ENCODE measurements around the gene COG7. TPM values are rescaled to one million over a fixed set of nuclear protein-coding genes. Genes with fewer than 3 reads are reported as not detected.
A peak's percentile ranks its signal among the peaks of the same experiment; 100 is the strongest.
"Not testable (repeated sequence)": the region's sequence is repeated elsewhere in the genome, so short reads cannot be mapped to it uniquely, and the experiment has no call there.

COG7 gene
- total and polyA plus RNA-seq, 9 donors = 10.6 to 20.8 (median 12.3) TPM

- H3K27ac ChIP-seq (ENCODE audit: low read length) = no peak overlapping the region
- WGBS (ENCODE audit: insufficient coverage) = no CpG with 5 or more reads among the region's 4 CpGs
These were observed 4.6 kb downstream of the COG7 start for GRCh38 chr16:23448392-23448791.

DNA sequence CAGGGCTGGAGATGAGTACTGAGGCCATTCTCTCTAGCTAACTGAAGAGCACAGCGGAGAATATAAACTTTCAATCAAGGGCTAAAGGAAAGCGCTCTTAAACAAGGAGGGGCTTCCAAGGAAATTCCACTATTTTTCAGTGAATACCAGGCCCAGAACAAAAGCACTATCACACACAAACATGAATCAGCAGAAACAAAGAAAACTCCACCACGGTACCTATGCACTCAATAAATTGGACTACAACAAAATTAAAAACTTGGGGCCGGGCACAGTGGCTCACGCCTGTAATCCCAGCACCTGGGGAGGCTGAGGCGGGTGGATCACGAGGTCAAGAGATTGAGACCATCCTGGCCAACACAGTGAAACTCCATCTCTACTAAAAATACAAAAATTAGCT lies 15.4 kb downstream of the COG7 start:
- peaks cover 51% of the 10 kb centered on the region for H3K36me3 ChIP-seq (ENCODE audit: control insufficient read depth, insufficient read depth, low read length)
- H3K4me3 ChIP-seq (ENCODE audit: low read length); H3K27me3 ChIP-seq (ENCODE audit: control insufficient read depth, insufficient read depth, low read length); H3K4me1 ChIP-seq (ENCODE audit: control insufficient read depth, insufficient read depth, low read length); H3K9me3 ChIP-seq (replicated peaks; ENCODE audit: control insufficient read depth, low read depth, low read length); DNase-seq; H3K27ac ChIP-seq (ENCODE audit: low read length): not testable (repeated sequence)
- 100% methylated on average over 1 of the region's 7 CpGs for WGBS (ENCODE audit: insufficient coverage)

More at GRCh38 chr16:23448392-23448791, 4.6 kb downstream of the COG7 start:
- peaks cover 19% of the 10 kb centered on the region for H3K36me3 ChIP-seq (ENCODE audit: control insufficient read depth, insufficient read depth, low read length)
- peaks cover 9% of the 10 kb centered on the region for H3K4me1 ChIP-seq (ENCODE audit: control insufficient read depth, insufficient read depth, low read length)
- H3K9me3 ChIP-seq (replicated peaks; ENCODE audit: control insufficient read depth, low read depth, low read length) = no peaks in the 10 kb centered on the region
- H3K27me3 ChIP-seq (ENCODE audit: control insufficient read depth, insufficient read depth, low read length) = no peaks in the 10 kb centered on the region
- no peak for DNase-seq
- H3K4me3 ChIP-seq (ENCODE audit: low read length) = no peak overlapping the region

DNA sequence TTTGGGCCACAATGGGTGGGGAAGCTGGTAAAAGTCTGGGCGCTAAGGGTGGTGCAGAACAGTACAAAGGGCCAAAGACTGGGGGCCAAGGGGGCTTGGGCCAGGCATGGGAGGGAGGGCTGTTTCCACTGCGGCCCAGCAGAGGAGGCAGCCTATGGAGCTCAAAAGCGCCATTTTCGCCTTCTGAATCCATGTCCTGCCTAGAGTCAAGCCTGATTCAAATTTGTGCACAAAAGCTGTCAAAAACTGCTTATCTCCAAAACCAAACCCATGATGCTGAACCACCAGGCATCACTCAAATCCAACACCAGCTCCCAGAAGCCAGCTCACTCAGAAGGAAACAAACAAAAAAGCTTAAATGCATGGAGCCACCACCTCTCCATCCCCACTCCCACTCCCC lies 16.0 kb downstream of the COG7 start:
- H3K4me1 ChIP-seq (ENCODE audit: control insufficient read depth, insufficient read depth, low read length) = no peaks in the 10 kb centered on the region
- no peak for DNase-seq
- H3K36me3 ChIP-seq (ENCODE audit: control insufficient read depth, insufficient read depth, low read length) = peaks cover 53% of the 10 kb centered on the region
- no peaks in the 10 kb centered on the region for H3K27me3 ChIP-seq (ENCODE audit: control insufficient read depth, insufficient read depth, low read length)
- 100% methylated on average over 3 of the region's 4 CpGs for WGBS (ENCODE audit: insufficient coverage)
- no peak overlapping the region for H3K4me3 ChIP-seq (ENCODE audit: low read length)
- H3K9me3 ChIP-seq (replicated peaks; ENCODE audit: control insufficient read depth, low read depth, low read length) = no peaks in the 10 kb centered on the region
- no peak overlapping the region for H3K27ac ChIP-seq (ENCODE audit: low read length)

GRCh38 chr16:23435500-23435899 lies 17.5 kb downstream of the COG7 start:
- peak; percentile 23 for DNase-seq

DNA sequence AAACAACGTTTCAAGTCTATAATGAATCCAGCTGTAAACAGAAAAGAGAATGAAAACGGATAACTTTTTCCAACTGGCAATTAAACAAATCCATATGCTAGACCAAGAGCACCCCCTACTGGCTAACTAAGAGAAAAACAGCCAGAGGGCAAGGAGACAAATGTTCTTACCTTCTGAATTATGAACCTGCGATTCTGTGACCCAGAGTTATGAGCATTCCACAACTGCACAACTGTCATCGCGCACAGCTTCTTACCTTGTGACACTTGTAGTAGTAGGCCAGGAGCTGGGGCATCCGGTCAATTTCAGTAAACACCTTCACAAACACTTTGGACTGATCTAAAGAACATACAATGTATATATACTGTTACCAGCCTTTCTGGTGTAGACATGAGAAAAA lies 18.6 kb downstream of the COG7 start:
- no peaks in the 10 kb centered on the region for H3K4me1 ChIP-seq (ENCODE audit: control insufficient read depth, insufficient read depth, low read length)
- no peaks in the 10 kb centered on the region for H3K27me3 ChIP-seq (ENCODE audit: control insufficient read depth, insufficient read depth, low read length)
- no peaks in the 10 kb centered on the region for H3K9me3 ChIP-seq (replicated peaks; ENCODE audit: control insufficient read depth, low read depth, low read length)
- H3K36me3 ChIP-seq (ENCODE audit: control insufficient read depth, insufficient read depth, low read length) = peaks cover 64% of the 10 kb centered on the region
- WGBS (ENCODE audit: insufficient coverage) = 29% methylated on average over 1 of the region's 6 CpGs
- H3K27ac ChIP-seq (ENCODE audit: low read length) = no peak overlapping the region
- peak; percentile 71 for DNase-seq
- no peak overlapping the region for H3K4me3 ChIP-seq (ENCODE audit: low read length)

More at GRCh38 chr16:23435500-23435899, 17.5 kb downstream of the COG7 start:
- Histone ChIP-seq H3K36me3 (ENCODE audit: control insufficient read depth, insufficient read depth, low read length) (peaks cover 60% of the 10 kb centered on the region), H3K4me1 (ENCODE audit: control insufficient read depth, insufficient read depth, low read length) (no peaks in the 10 kb centered on the region), H3K27ac (ENCODE audit: low read length) (no peak overlapping the region), H3K4me3 (ENCODE audit: low read length) (no peak overlapping the region), H3K27me3 (ENCODE audit: control insufficient read depth, insufficient read depth, low read length) (no peaks in the 10 kb centered on the region), H3K9me3 (replicated peaks; ENCODE audit: control insufficient read depth, low read depth, low read length) (no peaks in the 10 kb centered on the region)
- whole genome bisulfite sequencing (ENCODE audit: insufficient coverage) = no CpG with 5 or more reads among the region's 6 CpGs

GRCh38 chr16:23433261-23433920 lies 19.6 kb downstream of the COG7 start:
- Histone ChIP-seq H3K4me1 (ENCODE audit: control insufficient read depth, insufficient read depth, low read length) (no peaks in the 10 kb centered on the region), H3K27ac (ENCODE audit: low read length) (no peak overlapping the region), H3K4me3 (ENCODE audit: low read length) (no peak overlapping the region), H3K27me3 (ENCODE audit: control insufficient read depth, insufficient read depth, low read length) (no peaks in the 10 kb centered on the region), H3K9me3 (replicated peaks; ENCODE audit: control insufficient read depth, low read depth, low read length) (no peaks in the 10 kb centered on the region), H3K36me3 (ENCODE audit: control insufficient read depth, insufficient read depth, low read length) (peaks cover 60% of the 10 kb centered on the region)
- DNase-seq = no peak
- WGBS (ENCODE audit: insufficient coverage) = 88% methylated on average over 15 of the region's 16 CpGs

DNA sequence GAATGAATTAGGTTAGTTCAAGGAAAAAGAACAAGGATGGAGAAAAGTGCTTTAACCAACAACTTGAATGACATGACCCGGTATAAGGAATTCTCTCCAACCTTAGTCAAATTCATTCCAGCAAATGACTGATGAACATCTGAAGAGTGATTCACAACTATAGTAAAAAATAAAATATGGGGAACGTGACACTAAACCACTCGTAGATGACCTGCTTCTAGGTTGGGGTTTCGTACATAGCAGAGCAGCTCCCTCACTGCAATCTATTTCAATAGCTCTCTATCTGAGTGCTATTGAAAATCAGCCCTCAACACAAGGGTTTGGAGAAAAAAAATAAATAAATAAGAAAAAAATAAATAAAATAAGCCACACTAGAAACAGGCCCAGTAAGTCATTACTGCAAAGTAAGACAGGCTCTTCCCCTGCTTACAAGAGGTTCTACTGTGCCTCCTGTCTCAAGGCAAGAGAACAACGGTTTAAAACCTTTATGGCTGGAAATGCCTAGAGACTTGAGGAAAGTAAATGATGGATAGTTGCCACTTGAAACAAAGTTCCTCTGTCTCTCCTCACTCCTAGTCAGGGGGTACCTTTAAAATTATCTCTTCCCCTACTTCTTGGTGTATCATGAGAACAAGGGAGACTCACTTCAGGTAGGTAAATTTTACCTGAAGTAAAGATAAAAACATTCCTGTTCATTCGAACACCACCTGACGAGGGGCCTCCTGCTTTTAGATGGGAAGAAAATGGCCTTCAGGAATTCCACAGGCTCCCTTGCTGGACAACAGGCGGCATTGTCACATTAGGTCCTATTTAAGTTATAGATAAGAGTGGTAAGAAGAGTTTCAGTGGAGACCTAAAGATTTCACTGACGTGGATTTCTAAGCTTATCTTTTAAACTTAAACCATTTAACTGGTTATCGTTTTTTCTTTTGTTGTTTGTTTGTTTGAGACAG lies 20.5 kb downstream of the COG7 start:
- Histone ChIP-seq H3K9me3 (replicated peaks; ENCODE audit: control insufficient read depth, low read depth, low read length) (no peaks in the 10 kb centered on the region), H3K36me3 (ENCODE audit: control insufficient read depth, insufficient read depth, low read length) (peaks cover 57% of the 10 kb centered on the region), H3K4me3 (ENCODE audit: low read length) (no peak overlapping the region), H3K27ac (ENCODE audit: low read length) (no peak overlapping the region), H3K27me3 (ENCODE audit: control insufficient read depth, insufficient read depth, low read length) (no peaks in the 10 kb centered on the region), H3K4me1 (ENCODE audit: control insufficient read depth, insufficient read depth, low read length) (no peaks in the 10 kb centered on the region)
- no CpG with 5 or more reads among the region's 10 CpGs for WGBS (ENCODE audit: insufficient coverage)
- DNase-seq = no peak

DNA sequence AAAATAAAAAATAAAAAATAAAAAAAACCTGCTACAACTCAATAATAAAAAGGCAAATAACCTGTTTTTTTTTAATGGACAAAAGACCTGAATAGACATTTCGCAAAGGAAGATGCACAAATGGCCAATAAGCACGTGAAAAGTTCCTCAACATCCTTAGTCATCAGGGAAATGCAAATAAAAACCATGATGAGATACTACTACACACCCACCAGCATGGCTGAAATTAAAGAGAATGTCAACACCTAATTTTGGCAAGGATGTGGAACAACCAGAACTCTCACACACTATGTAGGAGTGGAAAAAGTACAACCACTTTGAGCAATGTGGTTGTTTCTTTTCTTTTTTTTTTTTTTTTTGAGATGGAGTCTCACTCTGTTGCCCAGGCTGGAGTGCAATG lies 24.6 kb downstream of the COG7 start:
- H3K27ac ChIP-seq (ENCODE audit: low read length) = no peak overlapping the region
- H3K4me1 ChIP-seq (ENCODE audit: control insufficient read depth, insufficient read depth, low read length) = peaks cover 4% of the 10 kb centered on the region
- no peak for DNase-seq
- no peak overlapping the region for H3K4me3 ChIP-seq (ENCODE audit: low read length)
- H3K27me3 ChIP-seq (ENCODE audit: control insufficient read depth, insufficient read depth, low read length) = no peaks in the 10 kb centered on the region
- H3K36me3 ChIP-seq (ENCODE audit: control insufficient read depth, insufficient read depth, low read length) = peaks cover 46% of the 10 kb centered on the region
- WGBS (ENCODE audit: insufficient coverage) = no CpG with 5 or more reads among the region's 2 CpGs
- H3K9me3 ChIP-seq (replicated peaks; ENCODE audit: control insufficient read depth, low read depth, low read length) = no peaks in the 10 kb centered on the region

DNA sequence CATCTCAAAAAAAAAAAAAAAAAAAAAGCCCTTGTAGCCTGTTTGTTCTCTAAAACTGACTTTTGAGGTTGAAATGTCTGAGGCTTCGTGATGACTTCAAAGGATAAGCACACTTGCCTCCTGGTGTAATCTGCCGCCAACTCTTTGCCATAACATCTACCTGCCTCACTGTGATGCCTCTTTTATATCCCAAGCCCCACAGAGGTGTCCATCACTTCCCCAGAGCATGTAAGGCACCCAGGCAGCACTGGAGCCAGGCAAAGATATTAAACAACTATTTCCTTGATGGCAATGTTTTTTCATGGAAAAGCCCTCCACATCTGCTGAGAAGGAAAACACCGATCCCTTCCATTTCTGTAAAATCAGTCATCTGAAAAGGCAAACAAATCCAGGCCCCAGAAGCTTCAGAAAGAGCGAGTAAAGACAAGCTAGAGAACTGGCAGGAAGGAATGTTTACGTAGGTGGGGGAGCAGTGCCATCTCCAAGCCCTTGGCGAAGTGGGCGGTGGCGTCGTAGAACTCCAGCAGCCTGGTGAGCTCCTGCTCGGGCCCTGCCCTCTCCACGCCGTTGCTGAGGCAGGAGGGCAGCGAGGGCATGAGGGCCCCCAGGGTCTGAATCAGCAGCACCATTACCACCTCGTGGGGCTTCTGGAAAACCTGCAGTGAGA lies 28.6 kb downstream of the COG7 start:
- Histone ChIP-seq H3K4me1 (ENCODE audit: control insufficient read depth, insufficient read depth, low read length) (peaks cover 6% of the 10 kb centered on the region), H3K27ac (ENCODE audit: low read length) (no peak overlapping the region), H3K4me3 (ENCODE audit: low read length) (no peak overlapping the region), H3K9me3 (replicated peaks; ENCODE audit: control insufficient read depth, low read depth, low read length) (no peaks in the 10 kb centered on the region), H3K36me3 (ENCODE audit: control insufficient read depth, insufficient read depth, low read length) (peaks cover 14% of the 10 kb centered on the region), H3K27me3 (ENCODE audit: control insufficient read depth, insufficient read depth, low read length) (no peaks in the 10 kb centered on the region)
- 89% methylated on average over 13 of the region's 14 CpGs for WGBS (ENCODE audit: insufficient coverage)
- no peak for DNase-seq

DNA sequence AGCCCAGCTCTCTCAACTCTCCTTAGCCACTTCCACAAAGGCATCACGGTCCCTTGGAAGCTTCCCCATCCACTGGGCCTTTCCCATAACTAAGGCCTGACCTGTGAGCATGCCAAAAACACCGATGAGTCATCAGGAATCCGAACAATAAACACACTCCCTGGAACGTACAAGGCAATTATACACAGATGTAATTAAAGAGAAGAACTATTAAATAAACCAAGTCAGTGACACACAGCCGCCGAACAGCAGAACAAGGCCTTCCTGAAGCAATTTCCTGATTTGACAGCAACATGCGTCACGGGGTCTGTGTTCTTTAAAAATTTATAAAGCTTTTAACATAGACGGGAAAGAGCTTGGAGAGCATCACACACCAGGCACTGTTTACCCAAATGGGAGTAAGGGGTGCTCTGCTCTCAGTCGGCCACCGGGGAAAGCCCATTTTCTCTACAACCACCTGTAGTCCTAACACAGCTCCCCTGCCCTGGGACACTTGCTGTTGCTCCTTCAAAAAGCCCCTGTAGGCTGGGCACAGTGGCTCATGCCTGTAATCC lies 29.4 kb downstream of the COG7 start:
- H3K27me3 ChIP-seq (ENCODE audit: control insufficient read depth, insufficient read depth, low read length) = no peaks in the 10 kb centered on the region
- peak; percentile 74 for DNase-seq
- WGBS (ENCODE audit: insufficient coverage) = 91% methylated on average over 4 of the region's 11 CpGs
- peaks cover 14% of the 10 kb centered on the region for H3K36me3 ChIP-seq (ENCODE audit: control insufficient read depth, insufficient read depth, low read length)
- peak overlapping the region; percentile 51 for H3K27ac ChIP-seq (ENCODE audit: low read length)
- no peak overlapping the region for H3K4me3 ChIP-seq (ENCODE audit: low read length)
- H3K4me1 ChIP-seq (ENCODE audit: control insufficient read depth, insufficient read depth, low read length) = peaks cover 6% of the 10 kb centered on the region
- H3K9me3 ChIP-seq (replicated peaks; ENCODE audit: control insufficient read depth, low read depth, low read length) = no peaks in the 10 kb centered on the region
